HepG2 (cell line): ENCODE results near the gene PCDHB11. TPM values are rescaled to one million over a fixed set of nuclear protein-coding genes. Genes with fewer than 3 reads are reported as not detected.
"Not testable (repeated sequence)": the region's sequence is repeated elsewhere in the genome, so short reads cannot be mapped to it uniquely, and the experiment has no call there.

ENCODE experiments used
- ATAC-seq: fragments of 200-7000 bp; cut with Tn5 transposase; 3 replicates; pipeline ENCODE4 v1.9.1; 2020; ENCODE audit warnings: mild to moderate bottlenecking, moderate library complexity
- BruUV-seq: library from RNA; stranded (reverse); fragments of 400-500 nt; replicated peaks from 2 replicates; lab custom pipeline; 2021; lab: Mats Ljungman, UMichigan
- CTCF ChIA-PET: fragments of 300-600 bp; formaldehyde crosslinking; extraction: SDS; loops from one replicate; lab custom pipeline; 2021; ENCODE audit warnings: low total read pairs, inconsistent platforms, low intra/inter-chr PET ratio; lab: Yijun Ruan, JAX
- POLR2A ChIA-PET: fragments of 350-600 bp; sonication (Branson Sonifier 250); formaldehyde crosslinking; loops from one replicate; lab custom pipeline; 2020; ENCODE audit warnings: antibody characterized with exemption, inconsistent platforms; lab: Yijun Ruan, JAX
- DNase-seq: peaks from one replicate; pipeline ENCODE4 v3.0.0-alpha.2; 2015; ENCODE audit warnings: low spot score
- FAIRE-seq: peaks from 3 replicates; lab custom pipeline; 2011; peaks lifted over from hg19 to GRCh38; lab: Jason Lieb, UNC
- H2AFZ ChIP-seq: one replicate; pipeline ENCODE4 v1.6.1; 2011; ENCODE audit warnings: low read length, inconsistent platforms
- H3K27ac ChIP-seq: fragments of 300-600 bp; 3 replicates; pipeline ENCODE4 v1.8.0; 2011; ENCODE audit warnings: mixed run types, mild to moderate bottlenecking, mixed read lengths, low read length, inconsistent platforms; ENCODE audit not compliant: insufficient read depth; ENCODE audit errors: extremely low read length
- H3K27me3 ChIP-seq, 2 experiments: fragments of 200-600 bp in 1 of 2; 2 replicates in 1 of 2; 3 replicates in 1 of 2; pipeline versions ENCODE4 v1.6.0 to v1.8.0; 2011; ENCODE audit warnings: low read length in 2 of 2, mild to moderate bottlenecking in 2 of 2, moderate library complexity in 2 of 2, inconsistent platforms in 1 of 2; ENCODE audit not compliant: insufficient read depth in 2 of 2, control insufficient read depth in 1 of 2
- H3K36me3 ChIP-seq, 2 experiments: fragments of 200-600 bp in 1 of 2; replicated peaks in 1 of 2; 2 replicates in 1 of 2; 3 replicates in 1 of 2; pipeline versions ENCODE4 v1.5.1 to v1.8.0; 2011; ENCODE audit warnings: low read length in 2 of 2, inconsistent platforms in 1 of 2; ENCODE audit not compliant: insufficient read depth in 2 of 2, control insufficient read depth in 1 of 2
- H3K4me1 ChIP-seq: 2 replicates; pipeline ENCODE4 v1.5.1; 2012; ENCODE audit warnings: low read length, inconsistent platforms; ENCODE audit not compliant: insufficient read depth
- H3K4me2 ChIP-seq: 2 replicates; pipeline ENCODE4 v1.6.0; 2011; ENCODE audit warnings: low read depth, low read length, inconsistent platforms
- H3K4me3 ChIP-seq, 3 experiments: fragments of 200-600 bp in 1 of 3; sonication (generic), shearing (Covaris generic) in 1 of 3; replicated peaks in 1 of 3; 2 replicates each; pipeline ENCODE4 v1.5.1; 2011 to 2016; ENCODE audit warnings: low read length in 3 of 3, inconsistent platforms in 2 of 3, low read depth in 2 of 3, mild to moderate bottlenecking in 2 of 3, control low read depth in 1 of 3, mixed read lengths in 1 of 3; ENCODE audit not compliant: insufficient read depth in 1 of 3
- H3K79me2 ChIP-seq: one replicate; pipeline ENCODE4 v1.6.1; 2011; ENCODE audit warnings: low read length, inconsistent platforms; ENCODE audit not compliant: insufficient read depth
- H3K9ac ChIP-seq: 2 replicates; pipeline ENCODE4 v1.6.0; 2011; ENCODE audit warnings: mild to moderate bottlenecking, low read depth, low read length, inconsistent platforms; ENCODE audit not compliant: insufficient read depth
- H3K9me3 ChIP-seq: 2 replicates; pipeline ENCODE4 v1.5.1; 2012; ENCODE audit warnings: mild to moderate bottlenecking, low read length
- H4K20me1 ChIP-seq: 2 replicates; pipeline ENCODE4 v1.6.0; 2011; ENCODE audit warnings: inconsistent platforms, mild to moderate bottlenecking, low read length, moderate library complexity; ENCODE audit not compliant: insufficient read depth
- CTCF ChIP-seq: sonication (generic); formaldehyde crosslinking; IDR thresholded peaks from 2 replicates; pipeline ENCODE4 v1.5.0; 2020; ENCODE audit warnings: mild to moderate bottlenecking, missing genetic modification reagents, moderate library complexity
- SMC3 ChIP-seq: IDR thresholded peaks from 2 replicates; pipeline ENCODE4 v1.6.1; 2011; ENCODE audit warnings: low read length, improper control_type of control experiment
- WGBS: methylation state at CpG from one replicate; pipeline ENCODE4 v1.1.6; 2017; ENCODE audit warnings: low lambda C conversion rate; 5-methylcytosine and 5-hydroxymethylcytosine counted together
- in situ Hi-C: cut with HindIII; loops from 2 replicates; pipeline ENCODE4 v1.10.0; 2017; ENCODE audit warnings: low pct_unique_long_range_greater_than_20kb; ENCODE audit not compliant: extremely low pct_ligation_motif_present
- intact Hi-C: fragments of 100-400 bp; cut with micrococcal nuclease; formaldehyde crosslinking; loops from one replicate; pipeline ENCODE4 v1.10.0; 2022; ENCODE audit not compliant: unreplicated experiment
- polyA plus RNA-seq, 8 experiments: library from polyadenylated mRNA; depleted of rRNA in 3 of 8; stranded (reverse) in 7 of 8; unstranded in 1 of 8; fragments of >200 nt; fragmentation: Illumina TruSeq in 4 of 8; extraction: Trizol in 4 of 8; gene quantifications; 2 replicates each; pipeline versions ENCODE4 v1.2.1 to v1.2.3, GENCODE V29; 2011 to 2016; ENCODE audit warnings: low read depth in 4 of 8, missing spikeins in 1 of 8, mixed read lengths in 1 of 8; ENCODE audit not compliant: insufficient read depth in 1 of 8
- total RNA-seq, 5 experiments: library from RNA; depleted of rRNA; stranded (reverse); fragments of >200 nt; fragmentation: Illumina TruSeq; extraction: Trizol; gene quantifications; 2 replicates each; pipeline ENCODE4 v1.2.3, GENCODE V29; 2016; ENCODE audit warnings: low read depth in 1 of 5

The PCDHB11 gene
- total and polyA plus RNA-seq, 2 of the 13 experiments (the other 11 are each of a cell fraction or from before 2014, with no cell fraction given): 0.07 TPM; not detected in 1

DNA sequence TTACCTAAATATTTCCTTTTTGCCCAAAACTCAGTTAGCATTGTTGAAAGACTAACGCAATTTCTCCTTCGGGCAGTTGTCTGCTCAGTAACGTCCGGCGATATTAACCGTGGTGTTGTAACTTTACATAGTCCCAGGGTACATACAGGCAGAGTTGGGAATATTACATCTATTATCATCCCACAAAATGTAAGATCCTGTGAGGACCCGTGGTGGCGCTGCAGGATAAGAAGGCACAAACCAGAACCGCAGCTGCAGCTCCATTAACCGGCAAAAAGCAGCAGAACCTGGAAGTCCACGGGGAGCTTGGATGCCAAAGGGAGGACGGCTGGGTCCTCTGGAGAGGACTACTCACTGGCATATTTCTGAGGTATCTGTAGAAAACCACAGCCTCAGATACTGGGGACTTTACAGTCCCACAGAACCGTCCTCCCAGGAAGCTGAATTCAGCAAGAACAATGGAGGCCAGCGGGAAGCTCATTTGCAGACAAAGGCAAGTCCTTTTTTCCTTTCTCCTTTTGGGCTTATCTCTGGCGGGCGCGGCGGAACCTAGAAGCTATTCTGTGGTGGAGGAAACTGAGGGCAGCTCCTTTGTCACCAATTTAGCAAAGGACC lies 21.7 kb upstream of the PCDHB11 start, which contains the start of gene PCDHB8:
Gene PCDHB8 (plus strand): TSS at position 214 of the 615 bp plus-strand sequence. CDS start 245 bp downstream, at position 459.
- WGBS: 27% methylated on average over 13 of the region's 18 CpGs
- TF ChIP-seq SMC3 (peak; percentile 4; the same call in 1 of the 2 replicates), CTCF (CRISPR knock-in tag) (peak; percentile 44)
- peak; percentile 91 for ATAC-seq

DNA sequence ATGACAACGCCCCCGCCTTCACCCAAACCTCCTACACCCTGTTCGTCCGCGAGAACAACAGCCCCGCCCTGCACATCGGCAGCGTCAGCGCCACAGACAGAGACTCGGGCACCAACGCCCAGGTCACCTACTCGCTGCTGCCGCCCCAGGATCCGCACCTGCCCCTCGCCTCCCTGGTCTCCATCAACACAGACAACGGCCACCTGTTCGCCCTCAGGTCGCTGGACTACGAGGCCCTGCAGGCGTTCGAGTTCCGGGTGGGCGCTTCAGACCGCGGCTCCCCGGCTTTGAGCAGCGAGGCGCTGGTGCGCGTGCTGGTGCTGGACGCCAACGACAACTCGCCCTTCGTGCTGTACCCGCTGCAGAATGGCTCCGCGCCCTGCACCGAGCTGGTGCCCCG lies 20.1 kb upstream of the PCDHB11 start:
- BruUV-seq, H3K27me3 ChIP-seq, H3K79me2 ChIP-seq, H3K4me1 ChIP-seq, DNase-seq, H3K9me3 ChIP-seq, H3K4me2 ChIP-seq, H3K4me3 ChIP-seq, intact Hi-C loops, H3K27ac ChIP-seq, ATAC-seq, in situ Hi-C loops, H4K20me1 ChIP-seq, H3K9ac ChIP-seq, POLR2A ChIA-PET, H3K36me3 ChIP-seq, FAIRE-seq, H2AFZ ChIP-seq: not testable (repeated sequence)
- CTCF ChIA-PET: interaction anchor here (1.0 kb wide), 1 partner anchor 30 kb away, joined by 3 read pairs; the partner anchor contains the start of gene PCDHB6
- 87% methylated on average over 17 of the region's 39 CpGs for WGBS

More for the DNA sequence above, 21.7 kb upstream of the PCDHB11 start, which contains the start of gene PCDHB8:
- intact Hi-C loops, H3K36me3 ChIP-seq, H2AFZ ChIP-seq, H3K9ac ChIP-seq, BruUV-seq, H3K79me2 ChIP-seq, H3K9me3 ChIP-seq, H3K4me1 ChIP-seq, H3K27me3 ChIP-seq, POLR2A ChIA-PET, H3K27ac ChIP-seq, in situ Hi-C loops, H4K20me1 ChIP-seq, H3K4me2 ChIP-seq: not testable (repeated sequence)
- peak; percentile 25 for DNase-seq
- peak; percentile 66 for FAIRE-seq
- CTCF ChIA-PET: interaction anchor here (1.0 kb wide), 1 partner anchor 9 kb away, joined by 3 read pairs; the partner anchor contains the start of gene PCDHB9
- peak within 1 kb of the TSS in 1 of 3 experiments; percentile 23; a peak in 1 of 6 replicates for H3K4me3 ChIP-seq

DNA sequence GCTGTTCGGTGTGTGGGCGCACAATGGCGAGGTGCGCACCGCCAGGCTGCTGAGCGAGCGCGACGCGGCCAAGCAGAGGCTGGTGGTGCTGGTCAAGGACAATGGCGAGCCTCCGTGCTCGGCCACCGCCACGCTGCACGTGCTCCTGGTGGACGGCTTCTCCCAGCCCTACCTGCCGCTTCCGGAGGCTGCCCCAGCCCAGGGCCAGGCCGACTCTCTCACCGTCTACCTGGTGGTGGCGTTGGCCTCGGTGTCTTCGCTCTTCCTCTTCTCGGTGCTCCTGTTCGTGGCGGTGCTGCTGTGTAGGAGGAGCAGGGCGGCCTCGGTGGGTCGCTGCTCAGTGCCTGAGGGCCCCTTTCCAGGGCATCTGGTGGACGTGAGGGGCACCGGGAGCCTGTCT lies 19.6 kb upstream of the PCDHB11 start:
- CTCF ChIA-PET, H2AFZ ChIP-seq, H3K27me3 ChIP-seq, BruUV-seq, FAIRE-seq, H3K9me3 ChIP-seq, H4K20me1 ChIP-seq, ATAC-seq, H3K36me3 ChIP-seq, H3K9ac ChIP-seq, H3K79me2 ChIP-seq, intact Hi-C loops, DNase-seq, POLR2A ChIA-PET, H3K27ac ChIP-seq, in situ Hi-C loops, H3K4me3 ChIP-seq, H3K4me1 ChIP-seq, H3K4me2 ChIP-seq: not testable (repeated sequence)
- 55% methylated on average over 9 of the region's 32 CpGs for WGBS
